GM12874 (cell line): Measurements from ENCODE around the gene CNGA1.

Source experiments
- TF ChIP-seq, protein P1 (sequence below): IDR thresholded peaks from 2 replicates; pipeline ENCODE4 v1.5.1; 2011; ENCODE audit warnings: low read depth, mild to moderate bottlenecking, control low read depth, low read length, moderate library complexity; ENCODE audit not compliant: insufficient read depth

CNGA1 gene

DNA sequence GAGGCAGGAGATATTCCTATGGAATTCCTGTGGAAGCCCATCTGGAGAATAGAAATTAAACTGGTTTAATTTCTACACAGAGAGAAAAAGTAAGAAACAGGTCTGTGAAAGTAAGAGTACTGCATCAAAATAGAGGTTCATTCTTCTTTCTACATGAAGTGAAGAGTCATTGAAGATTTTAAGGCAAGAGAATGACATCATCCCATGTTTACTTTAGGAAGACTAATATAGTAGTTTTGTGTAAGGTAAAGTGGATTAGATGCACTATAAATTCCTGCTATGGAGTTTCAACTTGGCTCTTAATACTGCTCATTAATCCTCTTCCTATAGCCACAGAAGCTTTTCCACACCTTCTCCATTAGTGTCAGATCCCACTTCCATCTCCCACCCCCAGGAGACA is 47.6 kb downstream of the CNGA1 start:
- TF ChIP-seq, protein P1, sequence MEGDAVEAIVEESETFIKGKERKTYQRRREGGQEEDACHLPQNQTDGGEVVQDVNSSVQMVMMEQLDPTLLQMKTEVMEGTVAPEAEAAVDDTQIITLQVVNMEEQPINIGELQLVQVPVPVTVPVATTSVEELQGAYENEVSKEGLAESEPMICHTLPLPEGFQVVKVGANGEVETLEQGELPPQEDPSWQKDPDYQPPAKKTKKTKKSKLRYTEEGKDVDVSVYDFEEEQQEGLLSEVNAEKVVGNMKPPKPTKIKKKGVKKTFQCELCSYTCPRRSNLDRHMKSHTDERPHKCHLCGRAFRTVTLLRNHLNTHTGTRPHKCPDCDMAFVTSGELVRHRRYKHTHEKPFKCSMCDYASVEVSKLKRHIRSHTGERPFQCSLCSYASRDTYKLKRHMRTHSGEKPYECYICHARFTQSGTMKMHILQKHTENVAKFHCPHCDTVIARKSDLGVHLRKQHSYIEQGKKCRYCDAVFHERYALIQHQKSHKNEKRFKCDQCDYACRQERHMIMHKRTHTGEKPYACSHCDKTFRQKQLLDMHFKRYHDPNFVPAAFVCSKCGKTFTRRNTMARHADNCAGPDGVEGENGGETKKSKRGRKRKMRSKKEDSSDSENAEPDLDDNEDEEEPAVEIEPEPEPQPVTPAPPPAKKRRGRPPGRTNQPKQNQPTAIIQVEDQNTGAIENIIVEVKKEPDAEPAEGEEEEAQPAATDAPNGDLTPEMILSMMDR: no peak

DNA sequence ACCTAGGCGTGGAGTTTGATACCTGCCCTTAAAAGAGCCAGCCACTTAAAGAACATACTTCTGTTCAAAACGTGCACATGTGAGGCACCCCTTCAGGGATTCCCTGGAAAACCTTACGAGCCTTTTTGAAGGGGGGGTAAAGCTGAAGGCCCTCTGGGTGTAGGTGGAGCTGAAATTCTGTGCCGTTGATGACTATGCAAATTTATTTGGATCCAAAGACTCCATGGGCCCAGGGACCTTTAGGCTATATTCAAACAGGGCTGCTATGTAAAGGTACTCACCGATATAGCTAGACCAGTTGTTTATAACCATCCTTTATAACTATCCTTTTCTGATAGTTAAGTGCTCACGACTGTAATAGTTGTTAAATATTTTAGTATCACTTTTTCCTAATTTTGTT is 61.8 kb downstream of the CNGA1 start:
- TF ChIP-seq, protein P1: no peak

DNA sequence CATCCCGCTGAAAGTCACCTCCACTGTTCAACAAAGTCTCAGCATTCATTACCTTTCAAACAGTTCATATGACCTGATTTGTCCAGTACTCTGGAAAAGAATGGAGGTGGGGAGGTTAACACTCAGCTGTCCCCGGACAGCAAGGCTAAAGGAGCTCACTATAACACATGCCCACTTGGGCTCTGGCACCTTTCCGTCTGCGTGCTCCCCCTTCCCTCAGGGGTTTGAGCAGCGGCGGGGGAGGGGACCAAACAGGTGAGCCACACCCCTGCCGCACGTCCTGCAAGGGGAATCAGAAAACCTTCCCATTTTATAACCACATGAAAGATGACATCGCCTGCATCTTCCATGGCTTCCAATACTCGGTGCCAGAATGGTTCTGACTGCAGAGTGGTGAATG is 62.2 kb downstream of the CNGA1 start:
- TF ChIP-seq, protein P1: no peak

DNA sequence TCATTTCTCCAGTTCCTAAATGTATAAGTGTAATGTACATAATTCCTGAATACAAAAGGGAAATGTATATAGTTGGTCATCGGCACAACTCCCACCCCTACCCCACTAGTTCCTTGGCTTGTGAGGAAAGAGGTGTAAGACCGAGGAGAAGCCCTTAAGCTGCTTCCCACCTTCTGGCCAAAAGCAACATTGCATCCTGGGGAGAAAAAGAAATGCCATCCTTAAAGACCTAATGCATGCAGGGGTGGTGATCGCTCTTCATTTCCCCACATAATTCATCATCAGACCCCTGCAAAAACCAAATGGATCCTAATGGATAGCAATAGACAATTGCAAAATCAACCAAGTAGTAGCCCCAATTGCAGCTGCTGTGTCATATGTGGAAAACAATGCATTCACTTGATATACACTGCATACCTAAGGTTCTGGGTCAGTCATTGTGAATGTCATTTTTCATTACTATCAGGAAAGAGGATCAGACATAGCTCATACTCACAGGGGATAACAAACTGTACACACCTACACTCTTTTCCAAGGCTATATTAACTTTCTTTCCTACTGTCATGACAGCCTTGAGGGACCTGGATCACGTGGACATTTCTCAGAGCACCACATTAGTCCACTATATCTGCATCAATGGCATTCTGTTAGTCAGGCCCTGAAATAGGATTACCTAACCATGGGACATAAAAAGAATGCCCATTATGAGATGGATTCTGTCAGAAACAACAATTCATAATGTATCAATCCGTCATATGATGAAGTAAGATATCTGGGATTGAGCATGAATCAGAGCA is 70.4 kb downstream of the CNGA1 start:
- TF ChIP-seq, protein P1: peak; percentile 15; the same call in 1 of the 2 replicates

DNA sequence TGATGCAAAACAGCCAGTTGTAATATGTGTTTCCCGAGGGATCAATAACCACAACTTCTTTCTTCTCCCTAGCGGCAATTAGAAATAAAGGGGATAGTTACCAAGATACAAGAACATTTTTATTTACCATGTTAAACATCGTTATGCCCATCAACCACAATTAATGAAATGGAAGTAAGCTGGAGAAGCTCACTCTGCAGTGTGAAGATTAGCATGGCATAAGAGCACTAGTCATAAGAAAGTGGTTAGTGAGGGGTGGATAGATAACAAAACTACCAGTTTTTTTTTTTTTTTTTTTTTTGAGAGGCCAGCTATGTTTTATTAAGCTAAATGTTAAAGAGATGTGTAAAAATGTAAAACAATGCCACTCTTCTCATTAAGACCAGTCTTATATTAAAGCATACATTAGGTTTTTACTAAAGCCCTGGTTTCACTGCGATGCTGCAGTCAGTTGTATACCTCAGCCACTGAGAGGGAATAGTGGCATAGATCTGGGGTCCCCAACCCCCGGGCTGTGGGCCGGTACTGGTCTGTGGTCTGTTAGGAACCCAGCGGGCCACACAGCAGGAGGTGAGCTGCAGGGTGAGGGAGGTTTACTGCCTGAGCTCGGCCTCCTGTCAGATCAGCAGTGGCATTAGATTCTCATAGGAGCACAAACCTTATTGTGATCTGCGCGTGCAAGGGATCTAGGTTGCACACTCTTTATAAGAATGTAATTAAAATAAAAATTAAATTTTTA is 74.2 kb downstream of the CNGA1 start:
- TF ChIP-seq, protein P1: no peak

DNA sequence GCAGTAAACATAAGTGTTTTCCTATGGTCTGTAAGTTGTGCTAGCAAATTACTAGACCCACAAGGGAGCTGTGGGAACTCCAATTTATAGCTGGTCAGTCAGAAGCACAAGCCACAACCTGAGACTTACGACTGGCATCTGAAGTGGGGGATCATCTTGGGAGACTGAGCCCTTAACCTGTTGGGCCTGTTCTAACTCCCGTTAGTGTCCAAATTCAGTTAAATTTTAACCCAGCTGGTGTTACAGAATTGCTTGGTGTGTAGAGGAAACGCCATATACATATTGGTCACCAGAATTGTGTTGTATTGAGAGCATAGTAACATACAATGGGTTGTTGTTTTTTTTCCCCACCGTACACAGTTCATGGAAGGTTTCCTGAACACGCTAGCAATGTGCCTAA is 77.0 kb downstream of the CNGA1 start:
- TF ChIP-seq, protein P1: no peak

DNA sequence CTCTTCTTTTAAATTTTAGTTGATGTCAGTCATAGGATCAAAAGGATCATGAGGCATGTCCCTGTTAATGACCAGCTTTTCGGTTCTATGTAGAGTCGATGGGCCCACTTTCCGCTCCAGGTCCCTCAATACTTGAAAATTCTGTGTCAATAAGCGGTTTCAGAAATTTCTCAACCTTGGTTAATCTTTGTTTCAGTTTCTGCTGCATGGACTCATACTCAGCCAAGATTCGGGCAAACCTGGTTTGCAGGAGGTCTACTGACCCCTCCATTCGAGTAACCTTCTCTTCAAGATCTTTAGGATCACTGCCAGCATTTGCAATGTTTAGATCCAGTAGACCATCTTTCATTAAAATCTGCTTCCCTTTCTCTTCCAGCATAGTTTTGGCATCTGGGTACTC is 80.1 kb downstream of the CNGA1 start:
- TF ChIP-seq, protein P1: no peak
